GF-D8 (cell line): ENCODE data around the gene EGR1.

Experiments
- DNase-seq: peaks from one replicate; lab custom pipeline; 2025; lab: John Stamatoyannopoulos, UW

Gene EGR1

DNA sequence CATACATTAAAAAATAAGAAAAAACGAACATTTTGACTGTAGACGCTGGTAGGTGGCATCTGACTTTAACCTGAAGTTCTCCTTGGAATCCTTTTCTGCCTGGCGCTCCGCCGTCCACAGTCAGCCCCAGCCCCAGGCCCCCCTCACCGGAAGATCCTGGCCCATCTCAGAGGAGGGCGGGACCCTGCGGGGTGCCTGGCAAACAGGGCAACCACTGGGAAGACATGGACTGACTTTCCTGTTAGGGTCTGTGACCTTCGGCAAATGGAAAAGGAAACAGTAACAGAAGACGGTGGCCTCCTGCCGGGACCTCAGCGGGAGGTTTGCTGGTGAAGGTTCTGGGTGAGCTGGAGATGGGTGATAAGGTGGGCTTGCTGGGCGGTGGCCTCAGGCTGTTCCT, 11.7 kb upstream of the EGR1 start:
- no peak for DNase-seq

DNA sequence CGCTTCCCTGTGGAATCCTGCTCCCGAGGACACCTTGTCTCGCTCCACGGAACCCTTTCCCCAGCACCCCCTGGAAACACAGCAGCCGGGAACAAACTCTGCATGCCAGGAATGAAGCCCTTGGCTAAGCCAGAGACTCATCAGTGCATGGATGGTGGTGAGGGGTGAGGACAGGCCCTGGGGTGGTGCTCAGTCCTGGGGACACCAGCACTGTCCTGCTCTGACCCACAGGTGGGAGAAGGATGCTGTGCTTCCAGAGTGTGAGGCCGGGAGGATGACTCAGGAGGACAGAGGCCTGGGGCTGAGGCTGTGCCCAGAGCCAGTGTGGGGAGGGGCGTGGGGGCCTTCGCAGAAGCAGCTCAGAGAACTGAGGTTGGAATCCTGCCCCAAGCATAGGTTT, 11.2 kb upstream of the EGR1 start:
- DNase-seq, result no peak

DNA sequence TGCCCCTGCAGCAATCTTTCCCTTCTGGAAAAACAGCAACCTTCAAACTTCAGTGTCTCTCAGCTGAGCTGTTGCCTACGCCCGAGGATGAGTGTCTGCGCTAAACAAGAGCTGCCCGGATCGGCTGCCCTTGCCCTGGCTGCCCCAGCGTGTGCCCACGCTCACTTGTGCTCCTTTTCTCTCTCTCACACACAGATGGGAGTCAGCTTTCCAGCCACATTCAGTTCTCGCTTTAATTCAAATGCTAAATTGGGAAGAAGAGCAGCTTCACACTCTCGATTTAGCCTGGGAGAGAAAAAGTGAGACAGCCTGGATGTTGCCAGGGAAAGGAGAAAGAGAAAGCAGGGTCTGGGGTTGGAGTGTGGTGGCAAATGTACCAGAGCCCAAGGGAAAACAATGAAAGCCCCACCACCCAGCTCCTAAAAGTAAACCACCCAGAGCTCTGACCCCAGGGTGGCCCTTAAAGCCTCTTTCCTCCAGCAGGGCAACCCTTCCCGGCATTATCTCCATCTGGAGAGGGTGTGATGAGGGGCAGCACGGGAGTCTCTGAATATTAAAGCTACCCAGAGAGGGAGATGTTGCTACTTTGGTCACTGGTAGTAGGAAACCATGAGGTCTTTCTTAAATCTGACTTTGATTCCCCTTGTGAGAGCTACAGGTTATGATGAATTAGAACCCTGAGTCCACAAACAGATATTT, 9.9 kb upstream of the EGR1 start:
- DNase-seq, result no peak

DNA sequence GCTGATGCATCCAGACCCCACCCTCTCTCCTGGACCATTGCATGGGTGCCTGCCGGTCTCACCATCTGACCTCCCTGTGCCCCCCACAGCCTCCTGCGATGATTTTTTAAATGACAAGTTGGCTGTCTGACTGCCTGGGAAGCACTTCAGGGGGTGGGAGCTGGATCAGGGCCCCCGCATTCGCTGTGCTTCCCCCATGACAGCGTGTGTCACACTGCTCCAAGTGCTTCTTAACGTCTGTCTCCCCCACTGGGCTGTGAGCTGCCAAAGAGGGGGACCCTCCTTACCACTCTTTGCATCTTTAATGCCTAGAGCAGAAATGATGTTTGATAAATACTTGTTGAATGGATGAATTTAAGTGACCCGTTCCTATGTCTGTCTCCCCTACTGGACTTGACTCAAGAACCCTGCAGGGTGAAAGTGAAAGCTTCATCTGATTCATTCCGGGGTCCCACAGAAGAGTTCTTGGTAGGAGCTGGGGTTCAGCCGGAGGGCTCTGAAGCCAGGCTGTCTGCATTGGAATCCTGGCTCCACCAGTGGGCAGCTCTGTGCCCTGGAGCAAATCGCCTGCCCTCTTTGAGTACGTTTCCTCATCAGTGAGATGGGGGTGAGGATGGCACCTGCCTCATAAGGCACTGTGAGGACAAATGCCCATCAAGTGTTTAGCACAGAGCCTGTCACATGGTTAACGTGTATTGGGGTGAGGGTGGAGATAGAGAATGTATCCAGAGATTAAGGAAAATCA, 7.6 kb upstream of the EGR1 start:
- DNase-seq, result no peak

DNA sequence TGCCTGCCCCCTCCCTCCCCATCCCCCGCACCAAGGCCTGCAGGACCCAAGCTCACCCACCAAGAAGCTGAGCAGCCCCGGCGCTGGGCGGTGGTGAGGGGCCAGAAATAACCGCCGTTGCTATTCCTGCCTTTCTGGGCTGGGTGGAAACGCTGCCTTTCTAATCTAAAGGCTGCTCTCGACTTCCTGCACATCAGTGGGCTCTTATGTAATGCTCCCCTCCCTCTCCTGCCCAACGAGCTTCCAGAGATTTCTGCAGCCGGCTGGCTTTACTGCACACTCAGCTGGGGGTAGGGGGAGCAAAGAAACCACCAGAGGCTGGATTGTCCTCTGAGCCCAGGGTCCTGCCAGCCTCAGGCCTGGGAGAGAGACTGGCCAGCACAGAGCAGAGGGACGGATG, 6.9 kb upstream of the EGR1 start:
- no peak for DNase-seq

DNA sequence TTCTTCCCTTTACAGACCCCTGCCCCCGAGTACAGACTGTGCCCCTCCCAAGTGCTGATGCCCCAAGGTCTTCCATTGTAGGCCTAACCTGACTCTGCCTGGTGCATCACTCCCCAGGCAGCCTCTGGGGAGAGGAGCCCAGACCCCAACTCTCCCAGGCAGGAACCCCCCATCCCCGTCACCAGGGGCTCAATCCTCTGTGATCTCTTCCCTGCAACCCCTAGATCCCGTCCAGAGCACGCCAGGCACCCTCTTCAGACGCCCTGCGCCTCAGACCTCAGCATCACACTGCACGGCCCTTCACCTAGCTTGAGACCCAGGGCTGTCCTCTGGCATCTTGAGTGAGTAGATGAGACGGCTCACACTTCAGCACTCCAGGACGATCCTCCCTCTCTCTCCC, 6.4 kb upstream of the EGR1 start:
- no peak for DNase-seq

DNA sequence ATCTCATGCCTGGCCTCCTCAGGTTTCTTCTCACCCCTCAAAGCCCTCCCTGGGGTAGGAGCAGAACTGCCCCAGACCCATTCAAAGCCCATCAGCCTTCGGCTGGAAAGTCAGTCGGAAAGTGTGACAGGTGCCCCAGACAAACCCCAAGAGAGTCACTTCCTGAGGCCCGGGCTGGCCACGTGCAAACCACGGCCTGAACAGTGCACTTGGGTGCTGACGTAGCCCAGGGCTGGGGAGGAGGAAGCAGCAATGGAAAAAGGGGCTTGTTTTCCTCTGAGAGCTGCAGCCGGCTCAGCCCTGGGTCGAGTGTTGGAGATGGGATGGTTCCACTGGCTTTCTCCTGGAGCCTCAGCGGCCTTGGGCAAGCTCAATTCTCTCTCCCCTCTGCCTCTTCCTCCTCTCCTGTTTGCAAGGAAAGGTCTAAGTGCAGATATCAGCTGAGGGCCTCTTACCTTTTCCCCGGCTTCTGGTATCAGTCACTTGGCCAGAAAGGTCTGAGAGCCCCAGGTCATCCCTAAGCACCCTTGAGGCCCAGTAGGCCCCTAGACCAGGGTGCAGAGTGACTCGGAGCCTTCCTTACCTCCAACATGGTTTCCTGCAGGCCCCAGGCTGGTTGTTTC, 5.9 kb upstream of the EGR1 start:
- DNase-seq, result peak; percentile 24

DNA sequence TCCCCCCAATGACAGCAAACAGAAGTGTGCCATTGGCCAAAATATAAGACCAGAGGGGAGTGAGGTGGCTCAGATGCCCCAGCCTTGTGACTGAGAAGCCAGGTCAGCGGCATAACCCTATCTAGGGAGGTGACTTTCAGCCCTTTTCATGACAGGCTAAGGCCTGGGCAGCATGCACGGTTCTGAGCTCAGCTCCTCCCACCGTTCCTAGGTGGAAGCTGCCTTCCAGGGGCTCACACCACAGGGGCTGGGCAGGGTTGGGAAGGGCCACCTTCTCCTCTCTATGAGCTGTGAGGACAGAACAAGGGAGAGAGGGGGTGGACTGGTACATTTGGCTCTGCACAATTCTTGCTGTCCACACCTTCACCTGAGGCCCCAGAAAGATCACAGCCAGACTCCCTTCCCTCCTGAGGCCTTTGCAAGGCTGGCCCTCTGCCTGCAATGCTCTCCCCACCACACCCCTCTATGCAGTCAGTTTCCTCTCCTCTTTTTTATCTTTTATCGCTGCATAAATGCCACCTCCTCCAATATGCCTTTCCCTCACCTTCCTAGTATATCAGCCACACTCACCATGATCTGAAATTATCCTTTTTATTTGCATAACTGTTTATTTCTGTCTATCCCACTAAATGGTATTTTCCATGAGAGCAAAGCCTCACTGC, 5.1 kb upstream of the EGR1 start:
- DNase-seq, result no peak

DNA sequence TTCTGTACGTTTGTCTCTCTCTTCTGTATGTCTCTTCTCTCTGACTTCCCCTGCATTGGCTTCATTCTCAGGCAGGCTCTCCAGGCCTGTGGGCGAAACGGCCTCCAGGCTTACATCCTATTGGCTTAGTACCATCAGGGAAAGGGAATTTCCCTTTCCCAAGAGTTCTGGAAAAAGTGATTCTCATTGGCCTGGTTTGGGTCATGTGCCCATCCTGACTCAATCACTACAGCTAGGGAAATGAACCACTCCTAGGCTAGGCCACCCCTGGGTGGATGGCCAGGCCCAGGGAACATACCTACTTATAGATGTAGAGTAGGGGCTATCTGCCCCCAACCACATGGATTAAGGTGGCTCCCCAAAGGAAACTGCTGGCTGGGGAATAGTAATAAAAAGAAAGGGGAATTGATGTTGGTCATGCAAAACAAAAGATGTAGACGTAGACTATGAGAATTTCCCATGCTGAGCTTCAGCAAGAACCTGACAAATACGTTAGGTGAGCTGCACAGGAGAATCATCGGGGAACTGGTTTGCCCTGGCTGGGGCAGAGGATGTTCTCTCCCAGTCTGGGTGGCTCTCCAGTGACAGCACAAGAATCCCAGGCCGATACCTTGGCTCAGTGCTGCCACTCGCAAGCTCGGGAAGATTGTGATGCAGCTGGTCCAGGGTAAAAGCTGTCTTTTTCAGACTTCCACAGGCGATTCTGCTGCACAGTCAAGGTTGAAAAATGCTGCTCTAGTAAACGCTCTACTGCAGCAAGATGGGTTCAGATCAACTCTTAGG, 3.7 kb upstream of the EGR1 start:
- no peak for DNase-seq

DNA sequence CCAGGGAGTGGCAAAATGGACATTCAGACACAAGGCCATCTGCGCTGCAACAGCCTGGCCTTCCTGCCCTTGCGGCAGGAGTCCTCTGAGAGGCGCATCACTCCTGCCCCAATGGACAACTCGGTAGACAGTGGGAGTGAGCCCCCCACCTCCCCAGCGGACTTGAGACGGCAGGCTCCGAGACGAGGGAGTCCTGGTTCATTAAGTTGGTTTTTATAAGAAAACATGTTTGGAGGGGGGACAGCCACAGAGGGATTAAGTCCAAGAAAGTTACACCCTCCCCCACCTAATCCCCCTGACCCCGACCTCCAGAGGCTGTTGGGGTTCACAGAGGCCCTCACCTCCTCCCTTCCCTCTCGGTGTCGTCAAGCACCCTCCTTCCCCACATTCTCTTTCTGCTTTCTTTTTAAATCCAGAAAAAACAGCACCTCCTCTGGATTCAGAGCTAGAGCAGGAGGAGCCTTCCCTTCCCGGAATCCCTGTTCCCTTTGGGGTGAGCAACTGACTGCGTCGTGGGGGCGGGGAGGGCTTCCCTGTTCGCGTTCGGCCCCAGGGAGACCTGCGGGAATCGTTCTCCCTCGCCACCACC, 1.8 kb upstream of the EGR1 start:
- DNase-seq, result no peak

DNA sequence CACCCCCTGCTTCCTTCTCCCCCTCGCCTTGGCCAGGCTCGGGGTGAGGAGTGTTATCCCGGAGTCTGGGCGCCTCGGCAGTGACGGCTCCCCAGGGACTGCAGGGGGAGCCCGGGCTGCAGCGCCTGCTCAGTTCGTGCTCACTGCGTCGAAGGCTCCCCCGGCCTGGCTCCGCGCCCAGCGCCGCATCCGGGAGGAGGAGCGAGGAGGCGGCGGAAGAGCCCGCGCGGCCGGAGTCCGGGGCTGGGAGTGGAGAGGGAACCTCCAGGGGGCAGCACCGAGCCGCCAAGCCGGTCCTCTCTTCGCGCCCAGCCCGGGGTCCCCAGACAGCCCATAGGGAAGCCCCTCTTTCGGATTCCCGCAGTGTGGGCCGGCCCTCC, 1.3 kb upstream of the EGR1 start:
- peak; percentile 76 for DNase-seq

DNA sequence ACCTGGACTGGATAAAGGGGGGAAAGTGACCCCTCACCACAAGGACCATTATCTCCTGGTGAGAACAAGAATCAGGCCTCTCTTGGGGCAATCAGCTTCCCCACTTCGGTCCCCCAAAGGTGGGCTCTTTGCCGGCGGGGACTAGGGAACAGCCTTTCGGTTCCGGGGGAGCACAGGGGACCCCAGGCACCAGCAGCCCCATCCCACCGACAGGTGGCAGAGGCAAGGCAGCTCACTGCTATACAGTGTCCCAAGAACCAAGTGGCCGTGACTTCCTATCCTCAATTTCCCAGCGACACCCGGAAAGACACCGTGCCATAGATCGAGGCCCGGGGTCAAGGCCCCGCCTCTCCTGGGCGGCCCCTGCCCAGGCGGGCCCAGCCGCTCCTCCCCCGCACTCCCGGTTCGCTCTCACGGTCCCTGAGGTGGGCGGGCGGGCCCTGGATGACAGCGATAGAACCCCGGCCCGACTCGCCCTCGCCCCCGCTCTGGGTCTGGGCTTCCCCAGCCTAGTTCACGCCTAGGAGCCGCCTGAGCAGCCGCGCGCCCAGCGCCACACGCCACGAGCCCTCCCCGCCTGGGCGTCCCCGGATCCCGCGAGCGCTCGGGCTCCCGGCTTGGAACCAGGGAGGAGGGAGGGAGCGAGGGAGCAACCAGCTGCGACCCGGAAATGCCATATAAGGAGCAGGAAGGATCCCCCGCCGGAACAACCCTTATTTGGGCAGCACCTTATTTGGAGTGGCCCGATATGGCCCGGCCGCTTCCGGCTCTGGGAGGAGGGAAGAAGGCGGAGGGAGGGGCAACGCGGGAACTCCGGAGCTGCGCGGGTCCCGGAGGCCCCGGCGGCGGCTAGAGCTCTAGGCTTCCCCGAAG, 655 bp upstream of the EGR1 start:
- peak; percentile 79 for DNase-seq

DNA sequence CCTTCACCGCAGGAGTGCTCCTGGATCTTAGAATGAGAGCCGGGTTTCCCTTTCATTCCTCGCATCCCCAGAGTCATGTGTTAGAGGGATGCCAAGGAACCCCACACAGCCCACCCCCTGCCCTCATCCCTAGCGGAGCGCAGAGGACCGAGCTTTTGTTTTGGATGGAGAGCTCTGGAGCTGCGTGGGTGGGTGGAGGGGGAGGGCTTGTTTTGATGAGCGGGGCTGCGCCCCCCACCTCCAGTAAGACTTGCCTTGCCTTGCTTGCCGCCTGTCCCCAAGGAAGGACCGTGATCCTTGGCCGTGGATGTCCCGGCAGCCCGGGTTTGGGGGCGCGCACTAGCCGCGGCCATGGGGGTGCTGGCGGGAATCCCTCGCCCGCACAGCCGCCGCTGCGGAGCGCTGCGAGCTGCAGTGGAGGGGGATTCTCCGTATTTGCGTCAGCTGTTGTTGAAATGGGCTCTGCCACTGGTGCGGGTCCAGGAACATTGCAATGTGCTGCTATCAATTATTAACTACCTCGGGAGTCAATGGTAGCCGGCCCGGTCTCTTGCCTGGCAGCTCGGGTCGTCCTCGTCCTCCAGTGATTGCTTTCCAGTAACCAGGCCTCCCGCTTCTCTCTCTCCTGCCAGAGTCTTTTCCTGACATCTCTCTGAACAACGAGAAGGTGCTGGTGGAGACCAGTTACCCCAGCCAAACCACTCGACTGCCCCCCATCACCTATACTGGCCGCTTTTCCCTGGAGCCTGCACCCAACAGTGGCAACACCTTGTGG, 1.0 kb downstream of the EGR1 start:
- DNase-seq, result no peak

DNA sequence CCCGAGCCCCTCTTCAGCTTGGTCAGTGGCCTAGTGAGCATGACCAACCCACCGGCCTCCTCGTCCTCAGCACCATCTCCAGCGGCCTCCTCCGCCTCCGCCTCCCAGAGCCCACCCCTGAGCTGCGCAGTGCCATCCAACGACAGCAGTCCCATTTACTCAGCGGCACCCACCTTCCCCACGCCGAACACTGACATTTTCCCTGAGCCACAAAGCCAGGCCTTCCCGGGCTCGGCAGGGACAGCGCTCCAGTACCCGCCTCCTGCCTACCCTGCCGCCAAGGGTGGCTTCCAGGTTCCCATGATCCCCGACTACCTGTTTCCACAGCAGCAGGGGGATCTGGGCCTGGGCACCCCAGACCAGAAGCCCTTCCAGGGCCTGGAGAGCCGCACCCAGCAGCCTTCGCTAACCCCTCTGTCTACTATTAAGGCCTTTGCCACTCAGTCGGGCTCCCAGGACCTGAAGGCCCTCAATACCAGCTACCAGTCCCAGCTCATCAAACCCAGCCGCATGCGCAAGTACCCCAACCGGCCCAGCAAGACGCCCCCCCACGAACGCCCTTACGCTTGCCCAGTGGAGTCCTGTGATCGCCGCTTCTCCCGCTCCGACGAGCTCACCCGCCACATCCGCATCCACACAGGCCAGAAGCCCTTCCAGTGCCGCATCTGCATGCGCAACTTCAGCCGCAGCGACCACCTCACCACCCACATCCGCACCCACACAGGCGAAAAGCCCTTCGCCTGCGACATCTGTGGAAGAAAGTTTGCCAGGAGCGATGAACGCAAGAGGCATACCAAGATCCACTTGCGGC, 1.8 kb downstream of the EGR1 start:
- no peak for DNase-seq

DNA sequence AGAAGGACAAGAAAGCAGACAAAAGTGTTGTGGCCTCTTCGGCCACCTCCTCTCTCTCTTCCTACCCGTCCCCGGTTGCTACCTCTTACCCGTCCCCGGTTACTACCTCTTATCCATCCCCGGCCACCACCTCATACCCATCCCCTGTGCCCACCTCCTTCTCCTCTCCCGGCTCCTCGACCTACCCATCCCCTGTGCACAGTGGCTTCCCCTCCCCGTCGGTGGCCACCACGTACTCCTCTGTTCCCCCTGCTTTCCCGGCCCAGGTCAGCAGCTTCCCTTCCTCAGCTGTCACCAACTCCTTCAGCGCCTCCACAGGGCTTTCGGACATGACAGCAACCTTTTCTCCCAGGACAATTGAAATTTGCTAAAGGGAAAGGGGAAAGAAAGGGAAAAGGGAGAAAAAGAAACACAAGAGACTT, 2.4 kb downstream of the EGR1 start:
- no peak for DNase-seq

DNA sequence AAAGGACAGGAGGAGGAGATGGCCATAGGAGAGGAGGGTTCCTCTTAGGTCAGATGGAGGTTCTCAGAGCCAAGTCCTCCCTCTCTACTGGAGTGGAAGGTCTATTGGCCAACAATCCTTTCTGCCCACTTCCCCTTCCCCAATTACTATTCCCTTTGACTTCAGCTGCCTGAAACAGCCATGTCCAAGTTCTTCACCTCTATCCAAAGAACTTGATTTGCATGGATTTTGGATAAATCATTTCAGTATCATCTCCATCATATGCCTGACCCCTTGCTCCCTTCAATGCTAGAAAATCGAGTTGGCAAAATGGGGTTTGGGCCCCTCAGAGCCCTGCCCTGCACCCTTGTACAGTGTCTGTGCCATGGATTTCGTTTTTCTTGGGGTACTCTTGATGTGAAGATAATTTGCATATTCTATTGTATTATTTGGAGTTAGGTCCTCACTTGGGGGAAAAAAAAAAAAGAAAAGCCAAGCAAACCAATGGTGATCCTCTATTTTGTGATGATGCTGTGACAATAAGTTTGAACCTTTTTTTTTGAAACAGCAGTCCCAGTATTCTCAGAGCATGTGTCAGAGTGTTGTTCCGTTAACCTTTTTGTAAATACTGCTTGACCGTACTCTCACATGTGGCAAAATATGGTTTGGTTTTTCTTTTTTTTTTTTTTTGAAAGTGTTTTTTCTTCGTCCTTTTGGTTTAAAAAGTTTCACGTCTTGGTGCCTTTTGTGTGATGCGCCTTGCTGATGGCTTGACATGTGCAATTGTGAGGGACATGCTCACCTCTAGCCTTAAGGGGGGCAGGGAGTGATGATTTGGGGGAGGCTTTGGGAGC, 3.1 kb downstream of the EGR1 start:
- DNase-seq, result no peak

DNA sequence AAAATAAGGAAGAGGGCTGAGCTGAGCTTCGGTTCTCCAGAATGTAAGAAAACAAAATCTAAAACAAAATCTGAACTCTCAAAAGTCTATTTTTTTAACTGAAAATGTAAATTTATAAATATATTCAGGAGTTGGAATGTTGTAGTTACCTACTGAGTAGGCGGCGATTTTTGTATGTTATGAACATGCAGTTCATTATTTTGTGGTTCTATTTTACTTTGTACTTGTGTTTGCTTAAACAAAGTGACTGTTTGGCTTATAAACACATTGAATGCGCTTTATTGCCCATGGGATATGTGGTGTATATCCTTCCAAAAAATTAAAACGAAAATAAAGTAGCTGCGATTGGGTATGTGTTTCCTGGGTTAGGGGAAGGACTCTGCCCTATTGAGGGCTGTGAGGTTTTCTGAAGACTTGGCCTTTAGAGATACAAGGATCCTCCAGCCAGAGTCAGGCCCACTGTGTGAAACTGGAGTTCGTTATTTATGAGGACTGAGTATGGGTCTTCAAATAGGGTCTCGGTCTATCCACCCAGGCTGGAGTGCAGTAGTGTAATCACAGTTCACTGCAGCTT, 3.8 kb downstream of the EGR1 start:
- DNase-seq, result no peak
